HG03439 (cell line): ENCODE data around the gene PRKCB.
"Not testable (repeated sequence)": the region's sequence is repeated elsewhere in the genome, so short reads cannot be mapped to it uniquely, and the experiment has no call there.

Experiments
- ATAC-seq: cut with Tn5 transposase; IDR thresholded peaks from one replicate; pipeline ENCODE4 v1.9.1; 2021; ENCODE audit warnings: mild to moderate bottlenecking, moderate library complexity; ENCODE audit not compliant: unreplicated experiment

PRKCB gene

DNA sequence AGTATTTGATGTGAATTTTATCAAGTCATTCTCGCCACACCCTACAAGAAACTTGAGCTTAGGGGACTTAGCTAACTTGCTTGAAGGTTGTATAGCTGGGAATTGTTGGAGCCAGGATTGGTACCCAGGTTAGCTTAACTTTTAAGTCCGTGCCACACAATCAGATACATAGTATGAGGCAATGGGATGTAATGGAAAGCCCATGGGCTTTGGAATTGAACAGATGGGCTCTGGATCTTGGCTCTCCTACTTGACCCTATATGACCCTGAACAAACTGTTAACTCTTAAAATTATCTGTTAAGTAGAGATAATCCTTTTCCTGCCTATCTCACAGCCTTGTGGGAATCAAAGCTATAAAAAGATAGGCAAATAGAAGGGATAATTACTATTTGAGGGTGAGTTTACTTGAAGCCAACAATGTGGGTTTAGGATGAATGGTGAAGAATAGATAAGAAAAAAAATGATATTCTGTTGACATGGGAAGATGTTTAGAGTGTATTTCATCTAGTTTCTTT, 368.4 kb downstream of the PRKCB start:
- ATAC-seq: no peak

DNA sequence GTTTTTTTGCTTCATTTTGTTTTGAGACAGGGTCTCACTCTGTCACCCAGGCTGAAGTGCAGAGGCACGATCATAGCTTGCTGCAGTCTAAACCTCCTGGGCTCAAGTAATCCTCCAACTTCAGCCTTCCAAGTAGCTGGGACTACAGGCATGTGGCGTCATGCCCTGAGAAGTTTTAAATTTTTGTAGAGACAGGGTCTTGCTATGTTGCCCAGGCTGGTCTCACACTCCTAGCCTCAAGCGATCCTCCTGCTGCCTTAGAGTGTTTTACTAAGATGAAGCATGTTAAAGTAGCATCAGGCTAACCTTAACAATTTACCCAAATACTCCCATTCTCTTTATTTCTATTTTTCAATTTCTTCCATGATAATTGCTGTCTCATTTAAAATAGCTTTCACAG, 371.1 kb downstream of the PRKCB start:
- ATAC-seq: no peak

DNA sequence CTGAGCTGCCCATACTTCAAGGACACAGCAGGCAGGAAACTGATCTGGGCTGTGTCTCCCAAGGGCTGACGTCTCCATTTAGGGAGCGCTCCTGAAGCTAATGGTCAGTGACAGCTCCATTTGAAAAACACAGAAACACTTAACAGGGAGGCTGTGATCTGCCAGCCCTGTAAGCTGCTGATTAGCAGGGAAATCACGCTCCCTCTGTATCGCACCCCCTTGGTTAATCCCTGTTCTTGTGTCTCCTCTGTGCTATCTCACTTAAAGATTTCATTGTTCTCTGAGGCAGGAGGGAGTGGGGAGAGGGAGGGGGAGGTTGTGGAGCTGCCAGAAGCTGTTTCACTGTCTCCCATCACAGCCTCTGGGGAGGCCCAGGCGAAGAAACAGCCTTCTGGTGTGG, 372.9 kb downstream of the PRKCB start:
- ATAC-seq: no peak

- ATAC-seq: no peak
Observed at GRCh38 chr16:24214992-24215391, 379.2 kb downstream of the PRKCB start.

GRCh38 chr16:24216961-24217360, 381.2 kb downstream of the PRKCB start:
- no peak for ATAC-seq

- no peak for ATAC-seq
Observed at GRCh38 chr16:24217461-24217860, 381.7 kb downstream of the PRKCB start.

DNA sequence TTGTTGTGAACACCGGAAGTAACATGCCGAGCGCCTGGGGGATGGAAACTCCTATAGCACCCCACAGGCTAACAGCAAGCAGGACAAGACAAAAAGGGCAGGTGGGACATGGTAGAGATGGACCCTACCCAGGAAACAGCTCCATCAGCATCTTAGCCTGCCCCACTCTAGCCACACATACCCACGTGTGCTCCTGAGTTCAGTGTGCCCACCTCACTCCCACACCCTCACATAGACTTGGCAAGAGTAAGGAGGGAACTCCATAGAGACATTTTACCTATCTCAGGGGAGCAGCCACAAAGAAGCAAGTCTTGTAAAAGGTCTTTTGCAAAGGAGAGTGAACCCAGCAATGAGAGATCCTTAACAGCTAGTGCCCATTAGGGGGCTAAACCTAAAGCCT, 382.5 kb downstream of the PRKCB start:
- ATAC-seq: no peak

DNA sequence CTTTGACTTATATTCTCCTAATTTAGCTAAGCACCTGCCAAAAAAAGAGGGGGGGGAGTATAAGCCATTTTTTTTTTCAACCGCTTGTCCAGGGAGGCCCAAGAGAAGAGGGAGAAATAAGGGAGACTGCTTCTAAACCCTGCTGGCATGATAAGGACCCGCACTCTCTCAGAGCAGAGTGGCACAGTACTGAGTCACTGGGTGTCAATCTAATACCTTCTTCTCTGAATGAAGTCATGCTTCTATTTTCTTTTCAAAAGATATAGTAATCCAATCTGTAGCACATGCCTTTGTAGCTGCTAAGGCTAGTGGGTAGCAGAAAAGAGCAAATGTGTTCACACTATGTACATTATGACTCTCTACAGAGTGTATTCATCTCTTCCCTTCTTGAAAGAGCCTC, 385.4 kb downstream of the PRKCB start:
- no peak for ATAC-seq

DNA sequence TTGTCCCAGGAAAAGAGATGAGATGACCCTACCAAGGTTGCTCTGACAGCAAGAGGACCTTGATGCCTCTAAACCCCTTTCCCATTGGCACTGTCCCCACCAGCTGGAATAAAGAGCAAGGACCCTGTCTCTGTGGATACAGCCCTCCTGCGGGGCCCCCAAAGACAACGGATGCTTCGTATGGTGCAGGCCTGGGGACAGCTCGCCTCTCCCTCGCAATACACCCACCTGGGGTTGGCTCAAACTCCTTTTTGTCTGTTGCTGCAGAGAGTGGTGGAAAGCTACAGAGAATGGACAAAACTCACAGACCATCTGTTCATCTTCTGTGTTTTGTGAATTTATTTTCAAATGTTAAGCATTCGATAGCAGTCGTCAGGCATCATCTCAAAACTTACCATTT, 392.7 kb downstream of the PRKCB start:
- ATAC-seq: no peak

DNA sequence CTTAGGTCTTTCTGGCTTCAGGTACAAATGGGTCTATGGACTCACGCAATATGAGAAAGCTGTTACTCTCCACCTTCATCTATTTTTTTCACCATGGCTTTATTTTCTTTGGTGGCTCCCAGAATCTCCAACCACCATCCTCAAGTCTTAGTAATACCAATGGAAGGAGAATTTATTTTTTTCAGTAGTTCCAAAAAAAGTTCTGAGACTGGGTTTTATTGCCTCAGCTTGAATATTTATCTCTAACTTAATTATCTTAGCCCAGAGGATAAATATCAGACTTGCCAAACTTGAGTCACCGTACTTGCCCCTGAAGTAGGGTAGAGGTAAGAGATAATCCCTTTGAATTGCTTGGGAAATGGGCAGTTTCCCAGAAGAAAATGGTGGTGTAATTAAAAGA, 397.2 kb downstream of the PRKCB start:
- no peak for ATAC-seq

DNA sequence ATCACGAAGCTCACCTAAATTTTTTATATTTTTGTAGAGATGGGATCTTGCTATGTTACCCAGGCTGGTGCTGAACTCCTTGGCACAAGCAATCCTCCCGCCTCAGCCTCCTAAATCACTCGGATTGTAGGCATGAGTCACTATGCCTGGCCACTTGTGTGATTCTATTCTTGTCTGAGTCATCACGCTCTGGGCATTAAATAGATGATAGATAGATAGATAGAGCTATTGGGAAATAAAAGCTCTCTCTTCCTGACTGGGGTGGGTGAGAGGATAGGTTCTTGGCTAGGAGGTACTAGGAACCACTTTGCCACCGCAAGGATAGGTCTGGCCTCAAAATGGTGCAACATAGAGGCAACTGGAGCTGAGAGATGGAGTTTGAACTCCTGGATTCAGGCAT, 399.0 kb downstream of the PRKCB start:
- ATAC-seq: no peak

- ATAC-seq: no peak
Observed at GRCh38 chr16:24235806-24236205, 400.0 kb downstream of the PRKCB start.

DNA sequence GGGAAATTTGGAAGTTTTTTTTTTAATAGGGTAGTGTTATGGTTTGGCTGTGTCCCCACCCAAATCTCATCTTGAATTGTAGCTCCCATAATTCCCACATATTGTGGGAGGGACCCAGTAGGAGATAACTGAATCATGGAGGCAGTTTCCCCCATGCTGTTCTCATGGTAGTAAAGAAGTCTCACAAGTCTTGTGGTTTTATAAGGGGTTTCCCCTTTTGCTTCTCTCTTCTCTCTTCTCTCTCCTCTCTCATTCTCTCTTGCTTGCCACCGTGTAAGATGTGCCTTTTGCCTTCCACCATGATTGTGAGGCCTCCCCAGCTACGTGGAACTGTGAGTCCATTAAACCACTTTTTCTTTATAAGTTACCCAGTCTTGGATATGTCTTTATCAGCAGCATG, 403.1 kb downstream of the PRKCB start:
- ATAC-seq: not testable (repeated sequence)

DNA sequence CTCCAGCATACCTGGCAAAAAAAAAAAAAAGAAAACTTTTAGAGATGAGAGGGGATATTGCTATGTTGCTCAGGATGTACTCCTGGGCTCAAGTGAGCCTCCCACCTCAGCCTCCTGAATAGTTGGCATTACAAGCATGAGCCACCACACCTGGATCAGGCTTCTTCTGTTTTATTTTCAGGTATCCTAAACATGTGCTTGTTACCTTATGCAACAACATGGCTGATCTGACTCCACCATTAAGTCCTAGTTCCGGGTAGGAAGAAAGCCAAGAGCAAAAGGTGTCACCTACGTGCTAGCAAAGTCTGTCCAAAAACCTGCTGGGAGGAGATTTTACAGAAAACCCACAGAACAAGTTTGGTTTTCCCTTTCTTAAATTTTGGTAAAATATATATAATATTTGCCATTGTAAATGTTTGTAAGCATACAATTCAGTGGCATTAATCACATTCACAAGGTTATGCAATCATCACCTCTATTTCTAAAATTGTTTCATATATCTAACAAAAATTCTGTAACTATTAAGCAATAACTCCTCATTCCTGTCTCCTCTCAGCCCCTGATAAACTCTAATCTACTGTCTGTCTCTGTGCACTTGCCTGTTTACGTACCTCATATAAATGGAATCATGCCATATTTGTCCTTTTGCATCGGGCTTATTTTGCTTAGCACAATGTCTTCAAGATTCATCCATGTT, 411.3 kb downstream of the PRKCB start:
- no peak for ATAC-seq

GRCh38 chr16:24253192-24253591, 417.4 kb downstream of the PRKCB start:
- ATAC-seq: no peak

GRCh38 chr16:24255456-24256371, 419.9 kb downstream of the PRKCB start, which contains the start of gene CACNG3:
CACNG3 (plus strand) TSS chr16:24256335; CDS start chr16:24256755, 420 bp downstream.
- no peak for ATAC-seq

DNA sequence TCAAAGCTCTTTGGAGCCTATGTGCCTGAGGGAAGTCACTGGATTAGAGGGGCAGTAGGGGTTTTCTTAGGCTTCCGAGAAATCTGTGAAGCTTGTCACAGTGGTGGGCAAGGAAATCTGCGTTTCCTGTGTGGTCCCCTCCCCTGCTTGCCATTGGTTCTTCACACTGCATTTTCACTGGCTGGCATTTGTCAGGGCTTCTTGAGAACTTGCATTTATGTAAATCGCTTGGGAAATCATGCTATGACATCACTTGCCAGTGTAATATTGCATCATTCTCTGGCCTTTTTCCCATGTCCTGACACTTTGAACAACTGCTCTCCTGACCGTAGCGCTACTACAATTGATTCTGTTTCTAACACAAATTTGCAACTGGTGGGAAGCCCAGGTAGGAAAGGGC, 422.2 kb downstream of the PRKCB start:
- no peak for ATAC-seq

DNA sequence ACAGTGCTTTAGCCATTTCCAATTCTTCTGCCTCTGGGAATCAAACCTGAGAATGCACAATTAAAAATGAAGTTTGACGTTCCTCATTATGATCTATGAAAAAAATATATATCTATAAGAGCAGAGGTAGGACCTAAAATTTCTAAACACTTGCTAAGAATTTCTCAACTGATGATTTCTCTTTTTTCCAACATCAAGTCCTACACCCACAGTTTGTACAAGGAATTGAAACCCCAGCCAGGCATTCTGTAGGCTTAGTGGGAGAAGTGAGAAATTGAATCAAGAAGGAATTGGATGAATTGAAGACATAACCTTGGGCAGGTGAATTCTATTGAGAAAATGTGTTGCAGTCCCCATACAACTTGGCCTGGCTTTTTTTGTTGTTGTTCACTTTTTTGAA, 423.0 kb downstream of the PRKCB start:
- ATAC-seq: no peak

GRCh38 chr16:24262816-24263215, 427.0 kb downstream of the PRKCB start:
- ATAC-seq: no peak
